ENCODE results near the gene TEPSIN.

DNA sequence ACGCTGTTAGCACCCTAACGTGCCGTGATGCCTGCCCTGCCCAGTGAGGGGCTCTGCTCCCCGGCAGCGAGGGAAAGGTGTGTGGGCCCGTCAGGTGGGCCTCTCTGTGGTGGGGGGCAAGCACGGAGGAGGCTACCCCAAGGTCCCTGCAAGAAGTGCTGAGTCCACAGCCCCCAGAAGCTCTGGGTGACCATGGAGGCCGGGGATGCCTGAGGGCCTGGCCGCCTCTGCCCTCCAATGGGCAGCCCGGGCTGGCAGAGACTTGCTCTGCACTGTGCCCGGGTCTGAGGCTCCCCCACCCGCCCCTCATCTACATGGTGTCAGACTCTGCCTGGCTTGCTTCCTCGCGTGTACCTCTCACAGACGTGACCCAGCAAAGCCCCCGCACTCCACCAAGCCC, 44.0 kb upstream of the TEPSIN start:
- TF ChIP-seq, protein P1, sequence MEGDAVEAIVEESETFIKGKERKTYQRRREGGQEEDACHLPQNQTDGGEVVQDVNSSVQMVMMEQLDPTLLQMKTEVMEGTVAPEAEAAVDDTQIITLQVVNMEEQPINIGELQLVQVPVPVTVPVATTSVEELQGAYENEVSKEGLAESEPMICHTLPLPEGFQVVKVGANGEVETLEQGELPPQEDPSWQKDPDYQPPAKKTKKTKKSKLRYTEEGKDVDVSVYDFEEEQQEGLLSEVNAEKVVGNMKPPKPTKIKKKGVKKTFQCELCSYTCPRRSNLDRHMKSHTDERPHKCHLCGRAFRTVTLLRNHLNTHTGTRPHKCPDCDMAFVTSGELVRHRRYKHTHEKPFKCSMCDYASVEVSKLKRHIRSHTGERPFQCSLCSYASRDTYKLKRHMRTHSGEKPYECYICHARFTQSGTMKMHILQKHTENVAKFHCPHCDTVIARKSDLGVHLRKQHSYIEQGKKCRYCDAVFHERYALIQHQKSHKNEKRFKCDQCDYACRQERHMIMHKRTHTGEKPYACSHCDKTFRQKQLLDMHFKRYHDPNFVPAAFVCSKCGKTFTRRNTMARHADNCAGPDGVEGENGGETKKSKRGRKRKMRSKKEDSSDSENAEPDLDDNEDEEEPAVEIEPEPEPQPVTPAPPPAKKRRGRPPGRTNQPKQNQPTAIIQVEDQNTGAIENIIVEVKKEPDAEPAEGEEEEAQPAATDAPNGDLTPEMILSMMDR (conservative IDR thresholded peaks at IDR 0.05 in 1 of 2, IDR thresholded peaks at IDR 0.05 in 1 of 2; ENCODE audit: extremely low read depth in 1 of 2, insufficient read depth in 1 of 2, low read depth in 1 of 2, low read length in 2 of 2): no peak
- TF ChIP-seq EZH2 (IDR thresholded peaks at IDR 0.05; ENCODE audit: borderline replicate concordance, low read length): no peak
